Measurements from ENCODE around the gene CFAP46. TPM values are rescaled to one million over a fixed set of nuclear protein-coding genes. Genes with fewer than 3 reads are reported as not detected.

Gene CFAP46
- total RNA-seq: 1.5 TPM
- long read RNA-seq, partial matches to known transcripts: 0 of 2 reads
- long read RNA-seq, other reads (novel, unspliced or antisense): 1 of 2 reads

DNA sequence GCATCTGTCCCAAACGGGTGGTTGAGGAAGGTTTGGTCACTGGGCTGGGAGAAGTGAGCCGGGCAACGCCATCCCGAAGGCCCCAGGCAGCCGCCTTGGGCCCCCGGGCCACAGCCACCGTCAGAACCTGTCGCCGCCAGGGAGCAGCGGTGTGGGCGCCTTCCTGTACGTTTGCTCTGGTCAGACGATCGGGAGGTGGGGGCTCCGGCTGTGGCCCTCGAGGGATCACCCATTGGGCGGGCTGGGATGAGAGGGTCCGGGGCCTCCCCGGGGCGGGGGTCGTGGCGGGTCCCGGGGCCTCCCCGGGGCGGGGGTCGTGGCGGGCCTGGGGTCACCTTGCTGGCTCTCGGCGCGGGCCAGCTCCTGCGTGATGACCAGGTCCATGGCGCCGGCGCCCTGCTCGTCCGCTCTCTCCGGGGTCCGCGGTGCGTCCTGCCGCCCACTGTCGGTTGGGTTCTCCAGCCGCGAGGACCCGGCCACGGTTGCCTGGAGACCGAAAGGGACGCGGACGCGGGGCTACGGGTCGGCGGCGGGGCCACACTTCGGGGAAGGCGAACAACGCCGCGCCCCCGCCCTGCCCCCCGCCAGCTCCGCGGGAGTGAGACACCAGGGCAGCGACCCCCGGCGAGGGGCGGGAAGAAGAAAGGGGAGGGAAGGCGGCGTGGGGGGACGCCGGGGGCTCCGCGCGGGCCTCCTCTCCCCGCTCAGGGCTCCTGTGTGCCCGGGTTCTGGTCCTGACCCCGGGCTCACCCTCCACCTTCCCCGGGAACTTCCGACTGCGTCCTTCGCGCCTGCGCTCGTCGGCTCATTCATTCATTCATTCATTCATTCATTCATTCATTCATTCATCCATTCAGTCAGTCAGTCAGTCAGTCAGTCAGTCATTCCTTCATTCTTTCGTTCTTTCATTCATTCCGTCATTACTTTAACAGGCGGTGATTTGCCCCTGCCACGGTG lies at the start of gene CFAP46:
TSS of gene CFAP46 (minus strand) at position 470 of the 957 bp plus-strand sequence. CDS start at position 384, 86 bp downstream.
- ATAC-seq: peak; percentile 87
- intact Hi-C loops (cut with micrococcal nuclease): no loop called here
- DNase-seq: peak; percentile 76

- ATAC-seq: no peak
- intact Hi-C loops (cut with micrococcal nuclease): no loop called here
- no peak for DNase-seq
These were observed 49.5 kb upstream of the CFAP46 start for GRCh38 chr10:132991706-132992432.

- DNase-seq (no peak), ATAC-seq (no peak)
- intact Hi-C loops (cut with micrococcal nuclease): no loop called here
These were observed 48.5 kb upstream of the CFAP46 start for GRCh38 chr10:132990684-132991545.

GRCh38 chr10:132989476-132990415 lies 47.4 kb upstream of the CFAP46 start:
- ATAC-seq: no peak
- intact Hi-C loops (cut with micrococcal nuclease): no loop called here

GRCh38 chr10:132988988-132989387 lies 46.6 kb upstream of the CFAP46 start:
- intact Hi-C loops (cut with micrococcal nuclease): no loop called here
- DNase-seq: no peak
- no peak for ATAC-seq

More at GRCh38 chr10:132989476-132990415, 47.4 kb upstream of the CFAP46 start:
- no peak for DNase-seq

- ATAC-seq (peak; percentile 37), DNase-seq (no peak)
- intact Hi-C loops (cut with micrococcal nuclease): no loop called here
These were observed 45.6 kb upstream of the CFAP46 start for GRCh38 chr10:132987671-132988571.

- no peak for ATAC-seq
- intact Hi-C loops (cut with micrococcal nuclease): no loop called here
- DNase-seq: no peak
These were observed 44.6 kb upstream of the CFAP46 start for GRCh38 chr10:132986978-132987377.

DNA sequence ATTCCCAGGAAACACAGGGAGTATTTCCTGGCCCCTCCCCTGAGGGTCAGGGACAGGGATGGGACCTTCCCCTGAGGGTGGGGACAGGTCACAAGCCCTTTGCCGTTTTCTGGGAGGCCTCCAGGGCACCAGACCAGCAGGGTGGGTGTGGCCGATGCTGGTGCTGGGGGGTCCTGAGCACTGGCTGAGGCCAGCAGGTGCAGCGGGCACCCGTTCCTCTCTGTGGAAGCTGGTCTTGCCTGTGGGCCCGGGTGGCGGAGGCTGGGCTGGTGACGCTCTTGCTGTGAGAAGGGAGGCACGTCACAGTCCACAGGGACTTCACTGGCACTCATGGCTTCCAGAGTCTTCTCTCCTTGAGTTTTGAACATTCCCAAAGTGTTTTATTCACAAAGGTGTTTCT lies 44.2 kb upstream of the CFAP46 start:
- no peak for ATAC-seq
- no peak for DNase-seq
- intact Hi-C loops (cut with micrococcal nuclease): no loop called here

- ATAC-seq (no peak), DNase-seq (no peak)
- intact Hi-C loops (cut with micrococcal nuclease): no loop called here
These were observed 43.7 kb upstream of the CFAP46 start for GRCh38 chr10:132986076-132986475.

DNA sequence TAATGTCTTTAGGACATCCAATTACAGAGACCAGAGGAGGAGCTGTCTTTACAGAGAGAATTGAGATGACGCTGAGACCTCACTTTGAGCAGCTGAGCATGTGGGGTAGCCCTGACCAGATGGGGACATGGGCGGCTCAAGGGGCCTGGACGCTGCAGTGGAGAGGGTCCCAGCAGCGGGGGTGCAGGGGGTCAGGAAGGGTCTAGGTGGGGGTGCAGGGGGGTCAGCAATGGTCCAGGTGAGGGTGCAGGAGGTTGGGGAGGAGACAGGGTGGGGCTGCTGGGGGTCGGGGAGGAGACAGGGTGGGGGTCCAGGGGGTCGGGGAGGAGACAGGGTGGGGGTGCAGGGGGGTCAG lies 43.2 kb upstream of the CFAP46 start:
- DNase-seq (no peak), ATAC-seq (no peak)
- intact Hi-C loops (cut with micrococcal nuclease): no loop called here

GRCh38 chr10:132984801-132985545 lies 42.6 kb upstream of the CFAP46 start:
- DNase-seq (no peak), ATAC-seq (peak; percentile 46)
- intact Hi-C loops (cut with micrococcal nuclease): no loop called here

GRCh38 chr10:132984008-132984295 lies 41.6 kb upstream of the CFAP46 start:
- intact Hi-C loops (cut with micrococcal nuclease): no loop called here
- ATAC-seq: no peak
- DNase-seq: no peak

DNA sequence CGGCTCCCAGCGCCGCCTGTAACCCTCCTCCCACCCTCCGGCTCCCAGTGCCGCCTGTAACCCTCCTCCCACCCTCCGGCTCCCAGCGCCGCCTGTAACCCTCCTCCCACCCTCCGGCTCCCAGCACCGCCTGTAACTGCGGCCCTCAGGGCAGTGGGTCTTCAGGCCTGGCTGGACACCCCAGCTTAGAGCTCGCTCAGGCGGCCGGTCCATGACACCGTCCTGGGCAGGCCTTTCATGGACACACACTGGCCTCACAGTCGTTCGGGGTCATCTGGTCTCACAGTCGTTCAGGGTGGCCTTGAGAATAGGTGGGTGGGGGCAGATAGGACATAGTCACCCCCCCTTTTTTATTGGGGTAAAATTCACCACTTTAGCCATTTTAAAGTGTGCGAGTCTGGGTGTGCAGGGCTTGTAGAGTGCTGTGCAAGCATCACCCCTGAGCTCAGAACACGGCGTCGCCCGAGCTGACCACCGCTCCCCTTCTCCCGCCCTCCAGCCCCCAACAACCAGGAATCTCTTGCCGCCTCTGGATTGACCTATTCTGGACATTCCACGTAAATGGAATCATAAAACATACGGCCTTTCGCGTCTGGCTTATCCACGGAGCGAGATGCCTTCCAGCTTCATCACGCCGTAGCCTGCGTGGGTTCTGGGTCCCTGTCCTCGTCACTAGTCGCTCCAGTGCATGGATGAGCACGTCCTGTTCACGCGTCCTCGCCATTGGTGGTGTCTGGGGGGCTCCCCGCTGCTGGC lies 41.1 kb upstream of the CFAP46 start:
- intact Hi-C loops (cut with micrococcal nuclease): no loop called here
- no peak for DNase-seq
- ATAC-seq: no peak

DNA sequence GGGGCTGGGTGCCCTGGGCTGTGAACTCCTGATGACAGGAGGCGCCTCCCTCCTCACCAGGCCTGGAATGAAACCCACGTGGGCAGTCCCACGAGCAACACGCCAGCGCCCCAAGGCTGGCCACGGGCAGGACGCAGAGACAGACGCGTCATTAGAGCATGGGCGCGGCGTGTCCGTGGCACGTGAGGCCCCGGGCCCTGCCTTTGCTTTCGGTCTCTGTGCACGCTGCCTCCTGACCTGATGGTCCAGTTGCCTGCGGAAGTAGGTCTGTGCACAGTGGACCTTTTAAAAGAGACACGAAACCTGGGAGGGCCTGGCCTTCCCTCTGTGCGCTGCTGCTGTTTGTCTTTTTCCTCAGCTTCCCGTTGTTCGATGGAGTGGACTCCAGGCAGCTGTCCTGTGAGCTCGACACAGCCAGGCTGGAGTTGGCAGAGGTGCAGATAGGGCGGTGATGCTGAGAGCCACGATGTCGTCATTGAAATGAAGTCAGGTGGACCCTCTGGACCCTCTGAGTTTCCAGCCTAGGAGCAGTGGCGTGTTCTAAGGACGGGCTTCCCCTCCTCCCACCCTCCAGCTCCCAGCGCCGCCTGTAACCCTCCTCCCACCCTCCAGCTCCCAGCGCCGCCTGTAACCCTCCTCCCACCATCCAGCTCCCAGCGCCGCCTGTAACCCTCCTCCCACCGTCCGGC lies 40.1 kb upstream of the CFAP46 start:
- intact Hi-C loops (cut with micrococcal nuclease): no loop called here
- peak; percentile 54 for DNase-seq
- ATAC-seq: peak; percentile 43

DNA sequence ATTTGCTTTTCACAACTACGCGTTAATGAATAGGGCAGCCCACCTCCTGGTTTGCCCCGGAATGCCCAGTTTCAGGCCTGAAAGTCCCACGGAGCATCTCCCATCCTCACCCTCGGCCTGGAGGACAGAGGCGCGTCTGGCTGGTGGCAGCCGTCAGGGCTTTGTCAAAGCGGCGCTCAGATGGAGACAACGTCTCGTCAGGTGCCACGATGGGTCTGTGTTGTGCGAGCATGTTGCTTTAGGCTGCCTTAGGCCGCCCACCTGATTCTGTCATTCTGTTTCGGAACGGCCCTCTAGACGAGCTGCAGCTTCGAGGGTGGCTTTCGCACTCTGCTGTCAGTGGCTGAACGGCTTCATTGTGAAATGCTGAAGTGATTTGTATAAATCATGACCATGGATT lies 39.4 kb upstream of the CFAP46 start:
- intact Hi-C loops (cut with micrococcal nuclease): no loop called here
- DNase-seq (peak; percentile 16), ATAC-seq (no peak)

DNA sequence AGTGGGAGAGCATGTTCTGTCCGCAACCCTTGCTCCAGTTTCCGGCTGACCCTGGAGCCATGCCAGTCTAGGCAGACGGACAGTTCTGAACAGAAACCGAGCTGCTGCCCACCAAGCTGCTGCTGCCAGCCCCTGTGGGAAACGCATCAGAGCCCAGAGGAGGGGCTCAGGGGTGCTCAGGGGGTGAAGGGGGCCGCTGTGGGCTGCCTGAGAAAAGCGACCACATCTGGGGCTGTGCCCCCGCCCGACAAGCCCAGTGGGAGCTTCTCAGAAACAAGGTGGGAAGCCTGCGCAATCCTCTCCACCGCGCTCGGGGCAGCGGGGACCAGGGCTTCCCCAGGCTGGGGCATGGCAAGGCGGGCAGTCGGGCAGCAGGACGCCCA lies 38.8 kb upstream of the CFAP46 start:
- ATAC-seq (no peak), DNase-seq (no peak)
- intact Hi-C loops (cut with micrococcal nuclease): no loop called here
